GM03348 (cell line): ENCODE measurements around the gene RAP1GDS1.

Experiments used
- DNase-seq: peaks from one replicate; pipeline ENCODE4 v3.0.0; 2012; ENCODE audit warnings: low spot score

Gene RAP1GDS1

GRCh38 chr4:98482847-98483806, 221.9 kb downstream of the RAP1GDS1 start:
- no peak for DNase-seq

DNA sequence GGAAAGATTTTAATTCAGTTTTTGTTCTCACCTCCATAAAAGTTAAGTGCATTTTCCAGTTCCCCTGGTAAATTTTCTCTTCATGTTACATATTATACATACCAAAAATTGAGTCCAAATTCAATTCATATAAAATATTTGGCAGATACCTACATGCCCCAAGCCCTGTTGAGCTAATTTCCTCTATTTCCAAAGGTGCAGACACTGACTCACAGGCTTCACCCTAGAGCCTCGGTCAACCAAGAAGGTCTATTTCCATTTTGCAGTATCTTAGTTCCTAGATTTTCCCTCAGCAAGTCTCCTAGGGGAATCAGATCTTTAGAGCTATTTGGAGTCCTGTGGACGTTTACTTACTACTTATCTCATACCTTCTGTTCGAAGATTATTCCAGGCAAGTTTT, 222.8 kb downstream of the RAP1GDS1 start:
- DNase-seq, result no peak

GRCh38 chr4:98485816-98486345, 224.7 kb downstream of the RAP1GDS1 start:
- no peak for DNase-seq

DNA sequence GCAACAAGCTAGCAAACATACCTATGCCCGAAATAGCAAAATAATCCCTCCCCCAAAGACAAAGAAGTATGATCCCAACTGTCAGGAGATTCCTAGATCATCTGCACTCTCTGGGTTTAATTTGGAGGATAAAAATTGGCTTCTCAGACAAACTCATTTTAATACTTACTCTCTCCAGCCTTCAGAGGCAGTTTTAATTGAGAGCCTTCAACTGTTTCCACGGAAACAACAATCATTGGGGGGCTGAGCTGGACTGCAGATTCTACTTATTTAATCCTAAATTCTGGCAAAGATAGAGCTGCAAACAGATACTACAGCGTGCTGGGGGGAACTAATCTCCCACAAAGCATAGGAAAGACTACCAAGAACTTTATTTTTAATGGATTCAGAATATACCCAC, 229.1 kb downstream of the RAP1GDS1 start:
- DNase-seq, result no peak

DNA sequence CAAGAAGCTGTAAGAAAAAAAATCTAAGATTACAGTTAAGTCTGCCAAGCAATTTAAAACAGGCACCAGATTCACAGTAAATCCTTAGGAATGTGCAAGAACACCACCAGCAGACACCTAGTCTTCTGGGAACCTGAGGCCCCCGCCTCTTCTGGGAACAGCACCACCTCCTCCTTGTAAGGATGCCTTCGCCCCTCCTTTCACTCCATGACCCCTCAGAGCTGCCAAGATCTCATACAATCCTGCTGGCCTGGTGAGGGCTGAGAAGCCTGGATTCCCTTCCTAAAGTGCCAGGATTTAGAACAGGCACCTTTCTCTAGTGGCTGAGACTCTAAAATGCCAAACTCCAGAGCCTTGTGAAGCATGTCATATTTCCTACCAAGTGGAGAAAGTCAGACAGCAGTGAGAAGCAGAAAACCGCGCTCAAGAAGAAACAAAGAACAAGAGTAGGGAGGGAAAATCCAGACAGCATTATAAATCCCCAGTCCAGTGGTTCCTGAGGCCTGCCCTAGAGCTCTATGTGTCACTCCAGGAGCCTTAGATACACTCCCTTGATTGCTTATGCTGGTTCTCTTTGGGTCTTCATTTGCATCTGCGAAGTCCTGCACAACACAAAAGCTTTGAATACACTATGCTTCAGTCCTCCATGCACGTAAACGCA, 230.8 kb downstream of the RAP1GDS1 start:
- peak; percentile 47 for DNase-seq

GRCh38 chr4:98493296-98493695, 232.1 kb downstream of the RAP1GDS1 start:
- DNase-seq, result no peak
